ENCODE data around the gene STK31.

DNA sequence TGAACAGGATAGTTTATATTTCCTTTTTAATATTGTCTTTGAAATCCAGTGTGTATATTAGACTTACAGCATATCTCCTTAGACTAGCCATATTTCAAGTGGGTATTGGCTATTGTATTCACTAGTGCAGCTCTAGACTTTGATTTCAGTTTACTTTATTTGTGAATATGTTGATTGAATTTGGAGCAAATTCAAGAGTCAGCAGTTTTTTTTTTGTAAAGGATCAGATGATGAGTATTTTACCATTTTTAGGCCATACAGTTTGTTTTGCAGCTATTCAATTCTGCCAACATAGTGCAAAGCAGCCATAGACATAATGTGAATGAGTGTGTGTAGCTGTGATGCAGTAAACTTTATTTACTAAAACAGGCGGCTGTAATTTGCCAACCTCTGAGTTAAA, 4.6 kb downstream of the STK31 start:
- TF ChIP-seq, protein P1, sequence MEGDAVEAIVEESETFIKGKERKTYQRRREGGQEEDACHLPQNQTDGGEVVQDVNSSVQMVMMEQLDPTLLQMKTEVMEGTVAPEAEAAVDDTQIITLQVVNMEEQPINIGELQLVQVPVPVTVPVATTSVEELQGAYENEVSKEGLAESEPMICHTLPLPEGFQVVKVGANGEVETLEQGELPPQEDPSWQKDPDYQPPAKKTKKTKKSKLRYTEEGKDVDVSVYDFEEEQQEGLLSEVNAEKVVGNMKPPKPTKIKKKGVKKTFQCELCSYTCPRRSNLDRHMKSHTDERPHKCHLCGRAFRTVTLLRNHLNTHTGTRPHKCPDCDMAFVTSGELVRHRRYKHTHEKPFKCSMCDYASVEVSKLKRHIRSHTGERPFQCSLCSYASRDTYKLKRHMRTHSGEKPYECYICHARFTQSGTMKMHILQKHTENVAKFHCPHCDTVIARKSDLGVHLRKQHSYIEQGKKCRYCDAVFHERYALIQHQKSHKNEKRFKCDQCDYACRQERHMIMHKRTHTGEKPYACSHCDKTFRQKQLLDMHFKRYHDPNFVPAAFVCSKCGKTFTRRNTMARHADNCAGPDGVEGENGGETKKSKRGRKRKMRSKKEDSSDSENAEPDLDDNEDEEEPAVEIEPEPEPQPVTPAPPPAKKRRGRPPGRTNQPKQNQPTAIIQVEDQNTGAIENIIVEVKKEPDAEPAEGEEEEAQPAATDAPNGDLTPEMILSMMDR (conservative IDR thresholded peaks at IDR 0.05 in 1 of 2, IDR thresholded peaks at IDR 0.05 in 1 of 2; ENCODE audit: extremely low read depth in 1 of 2, insufficient read depth in 1 of 2, low read depth in 1 of 2, low read length in 2 of 2), result no peak
- TF ChIP-seq EZH2 (IDR thresholded peaks at IDR 0.05; ENCODE audit: borderline replicate concordance, low read length), result no peak

All from mammary epithelial cell (primary cell).